Endothelial cell (in vitro differentiated cells): ENCODE results near the gene BABAM2. TPM values are rescaled to one million over a fixed set of nuclear protein-coding genes. Genes with fewer than 3 reads are reported as not detected.

Source experiments
- DNase-seq: peaks from one replicate; pipeline ENCODE4 v3.0.0; 2021; ENCODE audit warnings: low spot score
- H3K27ac Mint-ChIP-seq: one replicate; pipeline ENCODE4 v1.8.0; 2021; ENCODE audit warnings: mixed read lengths, inconsistent platforms; ENCODE audit not compliant: unreplicated experiment
- H3K27me3 Mint-ChIP-seq: one replicate; pipeline ENCODE4 v1.8.0; 2021; ENCODE audit warnings: mild to moderate bottlenecking, moderate library complexity, mixed read lengths, inconsistent platforms; ENCODE audit not compliant: unreplicated experiment
- H3K36me3 Mint-ChIP-seq: one replicate; pipeline ENCODE4 v1.8.0; 2021; ENCODE audit warnings: mild to moderate bottlenecking, low read depth, mixed read lengths, inconsistent platforms; ENCODE audit not compliant: unreplicated experiment
- H3K4me1 Mint-ChIP-seq: one replicate; pipeline ENCODE4 v1.8.0; 2021; ENCODE audit warnings: mild to moderate bottlenecking, mixed read lengths, inconsistent platforms; ENCODE audit not compliant: unreplicated experiment
- H3K4me3 Mint-ChIP-seq: one replicate; pipeline ENCODE4 v1.8.0; 2021; ENCODE audit warnings: mild to moderate bottlenecking, mixed read lengths, inconsistent platforms; ENCODE audit not compliant: unreplicated experiment
- H3K9me3 Mint-ChIP-seq: one replicate; pipeline ENCODE4 v1.8.0; 2021; ENCODE audit warnings: mixed read lengths, inconsistent platforms; ENCODE audit not compliant: unreplicated experiment
- CTCF ChIP-seq: fragments of 200-600 bp; sonication (generic); IDR thresholded peaks from one replicate; pipeline ENCODE4 v1.5.0; 2021; ENCODE audit warnings: antibody characterized with exemption; ENCODE audit not compliant: unreplicated experiment
- total RNA-seq: library from RNA; stranded (reverse); fragmentation: NEBNext Ultra II Directional; extraction: Animal tissue kit (Norgen Biotek cat#: 25700); gene quantifications from one replicate; pipeline ENCODE4 v1.2.1, GENCODE V29; 2021; ENCODE audit not compliant: unreplicated experiment

The BABAM2 gene
- total RNA-seq, 1 donor from 2014 or later, result 40.2 TPM

GRCh38 chr2:28036307-28036706, 145.8 kb downstream of the BABAM2 start:
- TF ChIP-seq CTCF, result no peak
- Mint-ChIP-seq H3K27me3 (no peaks in the 10 kb centered on the region), H3K27ac (peak overlapping the region; percentile 94), H3K36me3 (no peaks in the 10 kb centered on the region), H3K4me3 (no peak overlapping the region), H3K9me3 (no peaks in the 10 kb centered on the region), H3K4me1 (peaks cover 42% of the 10 kb centered on the region)
- DNase-seq, result no peak

GRCh38 chr2:28038722-28039121, 148.2 kb downstream of the BABAM2 start:
- no peaks in the 10 kb centered on the region for H3K36me3 Mint-ChIP-seq
- no peak overlapping the region for H3K27ac Mint-ChIP-seq
- no peak for DNase-seq
- no peaks in the 10 kb centered on the region for H3K9me3 Mint-ChIP-seq
- TF ChIP-seq CTCF, result no peak
- no peaks in the 10 kb centered on the region for H3K27me3 Mint-ChIP-seq
- H3K4me1 Mint-ChIP-seq, result peaks cover 42% of the 10 kb centered on the region
- no peak overlapping the region for H3K4me3 Mint-ChIP-seq

GRCh38 chr2:28045676-28046351, 155.3 kb downstream of the BABAM2 start:
- Mint-ChIP-seq H3K27ac (no peak overlapping the region), H3K4me1 (peaks cover 5% of the 10 kb centered on the region), H3K9me3 (no peaks in the 10 kb centered on the region), H3K27me3 (no peaks in the 10 kb centered on the region), H3K36me3 (no peaks in the 10 kb centered on the region), H3K4me3 (no peak overlapping the region)
- TF ChIP-seq CTCF, result no peak
- DNase-seq, result no peak

GRCh38 chr2:28046921-28047320, 156.4 kb downstream of the BABAM2 start:
- no peak for DNase-seq
- H3K4me1 Mint-ChIP-seq, result peaks cover 5% of the 10 kb centered on the region
- no peak overlapping the region for H3K27ac Mint-ChIP-seq
- H3K9me3 Mint-ChIP-seq, result no peaks in the 10 kb centered on the region
- no peaks in the 10 kb centered on the region for H3K36me3 Mint-ChIP-seq
- H3K4me3 Mint-ChIP-seq, result no peak overlapping the region
- no peaks in the 10 kb centered on the region for H3K27me3 Mint-ChIP-seq
- no peak for TF ChIP-seq CTCF

- Mint-ChIP-seq H3K36me3 (no peaks in the 10 kb centered on the region), H3K9me3 (no peaks in the 10 kb centered on the region)
- TF ChIP-seq CTCF, result no peak
Measured at GRCh38 chr2:28047681-28048080, 157.2 kb downstream of the BABAM2 start.

More at GRCh38 chr2:28047681-28048080, 157.2 kb downstream of the BABAM2 start:
- Mint-ChIP-seq H3K27ac (no peak overlapping the region), H3K4me3 (no peak overlapping the region), H3K27me3 (no peaks in the 10 kb centered on the region), H3K4me1 (peaks cover 5% of the 10 kb centered on the region)
- no peak for DNase-seq
